ENCODE measurements around the gene SERPINE1. TPM values are rescaled to one million over a fixed set of nuclear protein-coding genes. Genes with fewer than 3 reads are reported as not detected.

Gene SERPINE1
- total and polyA plus RNA-seq, 2 of the 13 experiments (the other 11 are each of a cell fraction or from before 2014, with no cell fraction given): 21.2 to 1,576 TPM

- no peak for TF ChIP-seq ZFP36 (IDR thresholded peaks at IDR 0.05; ENCODE audit: borderline replicate concordance, low read depth, low read length, partially characterized antibody)
- no peak for TF ChIP-seq THAP9 (CRISPR knock-in tag; IDR thresholded peaks at IDR 0.05; ENCODE audit: borderline replicate concordance)
- no peak for TF ChIP-seq NCOA5 (CRISPR knock-in tag; IDR thresholded peaks at IDR 0.05)
- TF ChIP-seq TARDBP (CRISPR knock-in tag; IDR thresholded peaks at IDR 0.05): no peak; the same call in 1 of the 2 replicates
- TF ChIP-seq MEF2D (CRISPR knock-in tag; IDR thresholded peaks at IDR 0.05): no peak; the same call in 1 of the 2 replicates
- TF ChIP-seq TCF12 (IDR thresholded peaks at IDR 0.05): no peak
- peak; percentile 74 for TF ChIP-seq TCF12 (CRISPR knock-in tag; IDR thresholded peaks at IDR 0.05)
- peak; percentile 75 for TF ChIP-seq FOXP4 (CRISPR knock-in tag; IDR thresholded peaks at IDR 0.05)
- TF ChIP-seq NCOA1 (CRISPR knock-in tag; IDR thresholded peaks at IDR 0.05): no peak
- TF ChIP-seq GABPA (IDR thresholded peaks at IDR 0.05; ENCODE audit: low read depth, low read length): peak; percentile 29
- peak; percentile 56 for TF ChIP-seq GABPA (CRISPR knock-in tag; IDR thresholded peaks at IDR 0.05; ENCODE audit: low read depth)
- TF ChIP-seq TFAP4 (IDR thresholded peaks at IDR 0.05; ENCODE audit: borderline replicate concordance, low read depth): peak; percentile 77
- TF ChIP-seq SKI (IDR thresholded peaks at IDR 0.05; ENCODE audit: partially characterized antibody): peak; percentile 9
- TF ChIP-seq SRSF4 (IDR thresholded peaks at IDR 0.05; ENCODE audit: low read depth, low read length, poor library complexity, severe bottlenecking): no peak
- no peak for TF ChIP-seq ZBTB33 (CRISPR knock-in tag; IDR thresholded peaks at IDR 0.05)
- no peak for TF ChIP-seq MLXIP (CRISPR knock-in tag; IDR thresholded peaks at IDR 0.05; ENCODE audit: borderline replicate concordance)
Measured at GRCh38 chr7:101108330-101108857, 18.5 kb upstream of the SERPINE1 start (continued).

Data from HepG2 (cell line).